SIG-M5 treated with dmso at 0.1 percent for 504 hours (cell line): Measurements from ENCODE around the gene YAE1.
"Not testable (repeated sequence)": the region's sequence is repeated elsewhere in the genome, so short reads cannot be mapped to it uniquely, and the experiment has no call there.

ENCODE experiments used
- DNase-seq: peaks from one replicate; lab custom pipeline; 2025; ENCODE audit not compliant: unreplicated experiment; lab: John Stamatoyannopoulos, UW

Gene YAE1

GRCh38 chr7:39566023-39566921 is at the start of gene YAE1:
Gene YAE1 (plus strand): TSS chr7:39566404. CDS start chr7:39566419, 15 bp downstream.
- peak; percentile 68 for DNase-seq

- no peak for DNase-seq
Measured at GRCh38 chr7:39516498-39516897, 49.7 kb upstream of the YAE1 start.

- DNase-seq, result no peak
Measured at GRCh38 chr7:39517240-39517639, 49.0 kb upstream of the YAE1 start.

- DNase-seq, result no peak
Measured at GRCh38 chr7:39525926-39526325, 40.3 kb upstream of the YAE1 start.

- no peak for DNase-seq
Measured at GRCh38 chr7:39526666-39527065, 39.5 kb upstream of the YAE1 start.

- no peak for DNase-seq
Measured at GRCh38 chr7:39527296-39527695, 38.9 kb upstream of the YAE1 start.

- DNase-seq, result no peak
Measured at GRCh38 chr7:39527951-39528350, 38.3 kb upstream of the YAE1 start.

GRCh38 chr7:39528849-39529248 is 37.4 kb upstream of the YAE1 start:
- no peak for DNase-seq

- no peak for DNase-seq
Measured at GRCh38 chr7:39529582-39529981, 36.6 kb upstream of the YAE1 start.

GRCh38 chr7:39530971-39531370 is 35.2 kb upstream of the YAE1 start:
- DNase-seq, result no peak

- no peak for DNase-seq
Measured at GRCh38 chr7:39531818-39532217, 34.4 kb upstream of the YAE1 start.

- no peak for DNase-seq
Measured at GRCh38 chr7:39532832-39533231, 33.4 kb upstream of the YAE1 start.

GRCh38 chr7:39534599-39534998 is 31.6 kb upstream of the YAE1 start:
- DNase-seq, result no peak

- no peak for DNase-seq
Measured at GRCh38 chr7:39535064-39535463, 31.1 kb upstream of the YAE1 start.

GRCh38 chr7:39535720-39536119 is 30.5 kb upstream of the YAE1 start:
- no peak for DNase-seq

- DNase-seq, result no peak
Measured at GRCh38 chr7:39536951-39537350, 29.3 kb upstream of the YAE1 start.

GRCh38 chr7:39539816-39540215 is 26.4 kb upstream of the YAE1 start:
- no peak for DNase-seq

GRCh38 chr7:39540320-39540719 is 25.9 kb upstream of the YAE1 start:
- DNase-seq, result no peak

- DNase-seq, result no peak
Measured at GRCh38 chr7:39541511-39541910, 24.7 kb upstream of the YAE1 start.

GRCh38 chr7:39544774-39545173 is 21.4 kb upstream of the YAE1 start:
- not testable (repeated sequence) for DNase-seq

- no peak for DNase-seq
Measured at GRCh38 chr7:39547336-39547735, 18.9 kb upstream of the YAE1 start.

GRCh38 chr7:39550411-39550810 is 15.8 kb upstream of the YAE1 start:
- no peak for DNase-seq

GRCh38 chr7:39553436-39553835 is 12.8 kb upstream of the YAE1 start:
- DNase-seq, result no peak
